ENCODE data around the gene EHD4.

EHD4 gene

DNA sequence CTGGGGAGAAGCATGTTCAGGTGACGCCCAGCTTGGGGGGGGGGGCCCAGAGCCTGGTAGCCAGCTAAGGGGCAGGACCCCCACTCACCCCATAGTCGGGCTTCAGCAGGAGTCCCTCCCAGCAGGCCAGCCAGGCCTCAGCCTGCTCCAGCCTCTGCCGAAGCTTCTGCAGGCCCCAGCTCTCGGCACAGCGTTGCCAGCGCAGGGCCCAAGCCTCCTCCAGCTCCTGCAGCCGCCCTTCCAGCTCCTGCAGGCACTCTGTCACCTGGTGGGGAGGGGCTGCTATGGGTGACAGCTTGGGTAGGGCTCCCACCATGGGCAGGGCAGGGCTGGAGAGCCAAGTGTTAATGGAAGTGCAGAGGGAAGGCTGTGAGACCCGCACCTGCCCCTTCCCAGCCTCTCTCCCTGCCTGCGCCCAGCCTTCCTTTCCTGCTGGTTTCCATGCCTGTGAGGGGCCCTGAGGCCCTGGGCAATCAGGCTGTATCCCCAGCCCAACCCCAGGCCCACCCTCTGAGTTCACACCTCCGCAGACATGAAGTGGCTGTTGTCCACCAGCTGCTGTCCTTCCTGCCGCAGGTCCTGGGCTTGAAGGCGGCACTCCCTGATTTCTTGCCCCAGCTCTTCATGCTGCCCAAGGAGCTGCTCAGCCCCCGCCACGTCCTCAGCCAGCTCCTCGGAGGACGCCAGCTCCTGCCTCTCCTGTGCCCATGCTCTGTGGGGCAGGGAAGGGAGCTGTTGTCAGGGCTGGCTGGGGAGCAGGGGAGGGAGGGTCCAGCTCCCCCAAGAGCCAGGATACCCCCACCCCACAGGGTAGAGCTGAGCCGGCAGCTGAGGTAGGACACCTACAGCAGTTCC is 119.4 kb downstream of the EHD4 start:
- peak in 1 of 2 experiments; percentile 30 for DNase-seq

DNA sequence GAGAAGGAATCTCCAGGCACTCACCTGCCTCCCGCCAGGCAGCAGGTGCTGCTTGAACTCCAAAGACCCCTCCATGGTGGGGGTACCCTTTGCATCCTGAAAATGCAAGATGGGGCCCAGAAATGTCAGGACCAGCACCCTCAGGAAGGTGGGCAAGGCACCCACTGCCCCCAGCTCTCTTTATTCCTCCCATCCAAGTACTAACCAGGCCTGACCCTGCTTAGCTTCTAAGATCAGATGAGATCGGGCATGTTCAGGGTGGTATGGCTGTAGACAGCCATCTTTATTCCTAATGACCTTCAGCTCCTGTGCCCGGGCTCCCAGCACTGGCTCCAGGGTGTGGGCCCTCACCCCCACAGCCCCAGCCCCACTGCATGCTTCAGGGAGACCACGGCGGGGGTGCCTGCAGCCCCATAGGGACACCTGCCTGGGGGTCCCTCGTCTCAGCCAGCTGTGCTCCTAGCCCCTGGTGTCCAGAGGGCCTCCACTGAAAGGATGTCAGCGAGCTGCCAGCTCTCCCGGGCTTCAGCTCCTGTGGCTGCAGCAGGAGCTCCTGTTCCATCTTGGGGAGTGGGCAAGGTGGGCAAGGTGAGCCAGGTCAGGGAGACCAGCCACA is 120.5 kb downstream of the EHD4 start:
- DNase-seq, result no peak

DNA sequence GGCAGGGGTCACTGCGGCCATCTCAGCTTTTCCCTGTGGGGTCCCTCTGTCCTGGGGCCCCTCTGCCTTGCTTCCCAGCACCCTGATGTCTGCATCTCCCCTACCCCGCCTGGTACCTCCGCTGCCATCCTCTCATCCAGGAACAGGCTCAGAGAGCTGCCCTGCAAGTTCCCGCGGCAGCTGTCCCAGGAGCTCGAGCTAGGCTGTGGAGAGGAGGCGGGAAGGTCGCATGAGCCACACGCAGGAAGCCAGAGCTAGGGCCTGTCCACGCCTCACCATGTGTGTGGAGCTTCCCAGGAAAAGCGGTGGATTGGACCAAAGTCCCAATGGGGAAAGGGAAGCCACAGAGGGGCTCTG is 121.2 kb downstream of the EHD4 start:
- no peak for DNase-seq

DNA sequence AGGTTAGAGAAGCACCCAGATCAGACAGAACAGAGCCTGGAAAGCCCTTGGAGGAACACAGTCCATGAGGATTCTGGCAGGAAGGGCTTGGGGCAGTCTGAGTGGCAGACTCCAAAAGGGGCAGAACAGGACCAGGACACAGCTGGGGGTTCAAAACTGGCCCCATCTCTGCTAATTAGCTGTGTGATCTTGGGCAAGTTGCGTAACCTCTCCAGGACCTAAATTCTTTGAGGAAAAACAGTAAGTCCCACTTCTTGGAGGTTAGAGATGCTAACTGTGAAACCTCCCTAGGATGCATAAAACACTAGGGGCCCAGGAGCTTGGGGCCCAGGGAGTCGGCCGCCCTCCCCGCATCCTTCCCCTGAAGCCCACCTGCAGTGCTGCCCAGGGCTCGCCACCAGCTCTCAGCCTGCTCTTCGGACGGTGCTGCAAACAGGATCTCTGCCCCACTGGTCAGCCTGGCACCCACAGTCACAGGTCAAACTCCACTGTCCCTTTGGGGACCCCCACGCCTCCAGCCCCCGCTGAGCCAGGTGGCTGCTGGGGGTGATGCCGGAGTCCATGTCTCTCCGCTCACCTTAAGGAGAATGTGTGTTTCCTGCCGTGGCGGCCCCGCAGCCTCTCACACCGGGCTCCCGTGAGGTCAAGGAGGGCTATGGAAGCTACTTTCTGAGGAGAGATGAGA is 121.7 kb downstream of the EHD4 start:
- no peak for DNase-seq

DNA sequence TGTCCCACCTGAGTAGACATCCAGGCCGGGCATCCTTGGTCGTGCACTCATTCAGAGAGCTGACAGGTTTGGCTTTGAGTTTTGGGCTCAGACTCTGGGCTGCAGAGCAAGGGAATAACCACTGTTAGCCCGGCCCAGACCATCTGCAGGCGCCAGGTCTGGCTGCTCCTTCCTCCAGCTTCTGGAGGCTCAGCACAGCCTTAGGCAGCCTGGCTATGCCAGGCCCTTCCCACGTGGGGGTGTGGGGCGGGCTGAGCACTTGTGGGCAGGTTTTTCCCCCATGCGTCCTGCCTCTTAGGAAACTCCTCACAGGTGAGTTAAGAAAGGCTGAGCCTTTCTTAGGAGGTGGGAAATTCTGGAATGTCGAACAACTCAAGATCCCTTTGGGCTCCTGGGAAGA is 122.5 kb downstream of the EHD4 start:
- DNase-seq, result no peak

DNA sequence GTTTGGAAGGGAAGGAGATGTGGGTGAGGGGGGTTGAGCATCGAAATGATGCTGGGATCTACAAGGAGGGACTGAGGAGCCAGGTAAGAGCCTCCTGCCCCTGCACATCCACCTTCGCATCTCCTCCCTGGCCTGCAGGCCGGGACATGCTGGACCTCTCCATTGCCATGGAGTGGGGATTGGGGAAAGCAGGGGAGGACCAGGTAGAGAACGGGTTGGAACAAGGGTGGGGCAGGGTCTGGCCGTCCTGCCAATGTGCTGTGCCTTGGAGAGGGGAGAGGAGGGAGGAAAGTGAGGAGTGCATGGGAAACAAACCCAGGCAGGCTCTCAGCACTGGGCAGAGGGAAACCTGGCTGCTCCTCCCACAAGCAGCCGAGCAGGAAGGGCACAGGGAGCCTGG is 123.2 kb downstream of the EHD4 start:
- DNase-seq, result no peak

DNA sequence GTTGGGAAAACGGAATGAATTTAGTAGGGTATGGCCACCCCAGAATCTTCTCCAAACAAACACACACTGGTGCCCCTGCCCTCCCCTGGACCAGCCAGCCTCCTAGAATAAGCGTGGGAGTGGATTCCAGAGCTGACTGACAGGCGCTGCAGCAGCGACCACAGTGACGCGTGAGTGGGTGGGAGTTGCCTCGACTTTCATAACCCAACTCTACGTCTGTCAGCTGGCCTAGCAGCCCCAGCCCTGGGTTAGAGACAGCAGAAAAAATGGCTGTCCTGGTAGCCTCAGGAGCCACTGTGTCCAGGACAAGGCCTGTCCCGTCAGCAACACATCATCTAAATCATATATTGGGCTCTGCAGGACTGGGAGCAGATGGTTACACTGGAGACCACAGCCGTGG is 123.7 kb downstream of the EHD4 start:
- no peak for DNase-seq

DNA sequence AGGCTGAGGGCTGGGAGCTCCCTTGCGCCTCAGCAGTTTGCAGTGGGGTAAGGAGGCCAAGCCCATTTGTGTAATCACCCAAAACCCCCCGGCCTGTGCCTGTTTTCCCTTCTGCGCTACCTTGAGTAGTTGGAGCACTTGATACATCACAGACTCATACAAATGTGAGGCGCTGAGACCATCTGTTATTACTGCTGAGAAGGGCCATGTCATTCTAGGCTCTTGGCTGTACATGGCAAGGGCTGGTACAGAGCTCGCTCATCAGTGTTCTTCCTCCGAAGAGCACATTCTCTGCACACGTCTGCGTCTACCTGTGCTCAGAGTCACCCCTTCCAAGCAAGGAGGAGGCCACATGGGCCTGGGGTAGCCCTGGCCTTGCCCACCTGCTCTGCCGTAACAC is 124.4 kb downstream of the EHD4 start:
- peak; percentile 25 to 77 for DNase-seq

DNA sequence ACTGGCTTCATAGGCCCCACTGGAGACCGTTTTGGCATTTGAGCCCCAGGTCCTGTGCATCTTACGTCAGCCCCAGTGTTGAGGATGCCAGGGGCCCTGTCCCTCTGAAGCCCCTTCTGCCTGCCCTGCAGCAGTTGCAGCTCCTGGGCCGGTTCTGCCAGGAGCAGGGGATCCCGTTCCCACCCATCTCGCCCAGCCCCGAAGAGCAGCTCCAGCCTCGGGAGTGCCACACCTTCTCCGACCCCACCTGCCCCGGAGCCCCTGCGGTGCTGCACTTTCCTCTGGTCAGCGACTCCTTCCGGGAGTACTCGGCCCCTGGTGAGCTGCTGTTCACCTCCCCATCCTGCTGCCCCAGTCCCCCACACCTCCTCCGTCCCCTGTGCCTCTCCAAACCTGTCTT is 125.2 kb downstream of the EHD4 start:
- DNase-seq, result no peak

Data from NCI-H524 (cell line).